GM12878 (cell line): ENCODE data around the gene DBN1. TPM values are rescaled to one million over a fixed set of nuclear protein-coding genes. Genes with fewer than 3 reads are reported as not detected.

Experiments used
- ATAC-seq: fragments of 200-7000 bp; cut with Tn5 transposase; 3 replicates; pipeline ENCODE4 v1.9.1; 2020; ENCODE audit warnings: mild to moderate bottlenecking, moderate library complexity
- BruUV-seq: library from RNA; stranded (reverse); fragments of 400-500 nt; replicated peaks from 2 replicates; lab custom pipeline; 2021; lab: Mats Ljungman, UMichigan
- CTCF ChIA-PET: fragments of 300-600 bp; sonication (Branson Sonifier 250); formaldehyde crosslinking; extraction: SDS; loops from one replicate; lab custom pipeline; 2021; ENCODE audit warnings: inconsistent platforms; lab: Yijun Ruan, JAX
- POLR2A ChIA-PET: fragments of 350-600 bp; formaldehyde crosslinking; extraction: SDS; loops from one replicate; lab custom pipeline; 2021; ENCODE audit warnings: inconsistent platforms; lab: Charles Lee
- RAD21 ChIA-PET: fragments of 300-600 bp; sonication (Branson Sonifier 250); formaldehyde crosslinking; loops from one replicate; lab custom pipeline; 2023; ENCODE audit warnings: antibody characterized with exemption; ENCODE audit not compliant: unreplicated experiment; lab: Charles Lee
- SMC1A ChIA-PET: fragments of 300-600 bp; sonication (Branson Sonifier 250); formaldehyde crosslinking; loops from one replicate; lab custom pipeline; 2023; ENCODE audit not compliant: unreplicated experiment, uncharacterized antibody; lab: Charles Lee
- DNase-seq: peaks from one replicate; pipeline ENCODE4 v3.0.0-alpha.2; 2011; ENCODE audit warnings: low read depth, low spot score
- FAIRE-seq: peaks from 3 replicates; lab custom pipeline; 2011; peaks lifted over from hg19 to GRCh38; lab: Jason Lieb, UNC
- H2AFZ ChIP-seq: 2 replicates; pipeline ENCODE4 v1.6.0; 2011; ENCODE audit warnings: low read depth, low read length, control low read depth; ENCODE audit not compliant: control insufficient read depth
- H3K27ac ChIP-seq: 2 replicates; pipeline ENCODE4 v1.5.1; 2011; ENCODE audit warnings: control low read depth; ENCODE audit not compliant: control insufficient read depth, insufficient read depth
- H3K27me3 ChIP-seq, 2 experiments: replicated peaks in 1 of 2; 2 replicates each; pipeline versions ENCODE4 v1.6.0 to v1.6.1; 2011; ENCODE audit warnings: low read length in 1 of 2; ENCODE audit not compliant: control insufficient read depth in 2 of 2, insufficient read depth in 2 of 2
- H3K36me3 ChIP-seq, 2 experiments: 2 replicates each; pipeline ENCODE4 v1.5.1; 2011; ENCODE audit warnings: low read length in 1 of 2; ENCODE audit not compliant: control insufficient read depth in 2 of 2, insufficient read depth in 2 of 2
- H3K4me1 ChIP-seq: 2 replicates; pipeline ENCODE4 v1.6.1; 2011; ENCODE audit warnings: mild to moderate bottlenecking, low read length, moderate library complexity, mixed read lengths; ENCODE audit not compliant: control insufficient read depth, insufficient read depth
- H3K4me2 ChIP-seq: 2 replicates; pipeline ENCODE4 v1.6.0; 2011; ENCODE audit warnings: control low read depth; ENCODE audit not compliant: control insufficient read depth, insufficient read depth
- H3K4me3 ChIP-seq: fragments of 200-600 bp; sonication (generic); 2 replicates; pipeline ENCODE4 v1.5.1; 2016
- H3K79me2 ChIP-seq: 2 replicates; pipeline ENCODE4 v1.6.0; 2011; ENCODE audit warnings: low read length; ENCODE audit not compliant: control insufficient read depth, insufficient read depth
- H3K9ac ChIP-seq: 2 replicates; pipeline ENCODE4 v1.8.0; 2011; ENCODE audit warnings: low read length, control low read depth, mixed read lengths; ENCODE audit not compliant: control insufficient read depth, insufficient read depth
- H3K9me3 ChIP-seq: replicated peaks from 3 replicates; pipeline ENCODE4 v1.5.1; 2011; ENCODE audit warnings: mild to moderate bottlenecking, low read length; ENCODE audit not compliant: control insufficient read depth, insufficient read depth
- H4K20me1 ChIP-seq: 2 replicates; pipeline ENCODE4 v1.6.0; 2011; ENCODE audit not compliant: control insufficient read depth, insufficient read depth
- BACH1 ChIP-seq: fragments of 450-650 bp; IDR thresholded peaks from 2 replicates; pipeline ENCODE4 v1.6.1; 2017; ENCODE audit warnings: mild to moderate bottlenecking, borderline replicate concordance
- BCL11A ChIP-seq: IDR thresholded peaks from 2 replicates; pipeline ENCODE4 v1.6.1; 2011; ENCODE audit warnings: low read depth, low read length
- CHD2 ChIP-seq: IDR thresholded peaks from 2 replicates; pipeline ENCODE4 v1.6.1; 2011; ENCODE audit warnings: low read depth, low read length, improper control_type of control experiment, borderline replicate concordance
- CHD4 ChIP-seq: fragments of 200-600 bp; sonication (generic); IDR thresholded peaks from 2 replicates; pipeline ENCODE4 v1.6.1; 2016; ENCODE audit warnings: mild to moderate bottlenecking
- EZH2 ChIP-seq: IDR thresholded peaks from 2 replicates; pipeline ENCODE4 v1.6.1; 2012; ENCODE audit warnings: low read depth, mild to moderate bottlenecking, control low read depth, inconsistent platforms, low read length, borderline replicate concordance; ENCODE audit not compliant: control insufficient read depth
- FOXM1 ChIP-seq: IDR thresholded peaks from 2 replicates; pipeline ENCODE4 v1.6.1; 2012; ENCODE audit warnings: low read depth, mild to moderate bottlenecking, inconsistent platforms, low read length, moderate library complexity
- HDAC2 ChIP-seq: fragments of 200-600 bp; sonication (generic); IDR thresholded peaks from 2 replicates; pipeline ENCODE4 v1.6.1; 2017
- MXI1 ChIP-seq: fragments of 150-350 bp; IDR thresholded peaks from 2 replicates; pipeline ENCODE4 v1.6.1; 2011; ENCODE audit warnings: low read depth, mild to moderate bottlenecking, inconsistent platforms, low read length, improper control_type of control experiment
- RAD51 ChIP-seq: fragments of 450-650 bp; IDR thresholded peaks from 2 replicates; pipeline ENCODE4 v1.6.1; 2016; ENCODE audit warnings: moderate library complexity, mild to moderate bottlenecking, inconsistent platforms
- RBBP5 ChIP-seq: fragments of 200-600 bp; sonication (generic); conservative IDR thresholded peaks from 2 replicates; pipeline ENCODE4 v1.6.1; 2016
- SMAD5 ChIP-seq: IDR thresholded peaks from 2 replicates; pipeline ENCODE4 v1.6.1; 2016; ENCODE audit warnings: antibody characterized with exemption, low read depth
- TBL1XR1 ChIP-seq: IDR thresholded peaks from 2 replicates; pipeline ENCODE4 v1.6.1; 2012; ENCODE audit warnings: low read depth, low read length, improper control_type of control experiment
- ZNF274 ChIP-seq: IDR thresholded peaks from one replicate; pipeline ENCODE4 v1.8.0; 2011; ENCODE audit not compliant: insufficient read length, insufficient read depth
- WGBS: methylation state at CpG from one replicate; pipeline ENCODE4 v1.1.6; 2016; ENCODE audit warnings: low lambda C conversion rate; ENCODE audit not compliant: insufficient replicate concordance, insufficient coverage; ENCODE audit errors: missing lambda C conversion rate; 5-methylcytosine and 5-hydroxymethylcytosine counted together
- in situ Hi-C: fragments of 300-500 bp; cut with MboI; formaldehyde crosslinking; loops from 9 replicates; pipeline ENCODE4 v1.14.3; 2018; ENCODE audit warnings: mixed read lengths
- intact Hi-C: fragments of 100-400 bp; cut with micrococcal nuclease; formaldehyde crosslinking; loops from one replicate; pipeline ENCODE4 v1.14.2; 2022; ENCODE audit not compliant: unreplicated experiment
- polyA plus RNA-seq, 11 experiments: library from polyadenylated mRNA; depleted of rRNA in 4 of 11; unstranded in 6 of 11; stranded (reverse) in 5 of 11; fragments of >200 nt; fragmentation: Nextera tagmentation in 4 of 11; fragmentation: Illumina TruSeq in 1 of 11; extraction: Ambion mirVana in 4 of 11; extraction: Trizol in 1 of 11; gene quantifications; 1 replicate in 1 of 11; 2 replicates in 10 of 11; pipeline versions ENCODE4 v1.2.1 to v1.2.3, GENCODE V29; 2011 to 2016; ENCODE audit warnings: inconsistent platforms in 2 of 11, missing spikeins in 2 of 11, low read depth in 1 of 11
- total RNA-seq, 4 experiments: library from RNA; depleted of rRNA in 3 of 4; stranded (reverse); fragments of >200 nt in 3 of 4; fragmentation: Illumina TruSeq in 1 of 4; extraction: Trizol in 1 of 4; gene quantifications; 2 replicates each; pipeline versions ENCODE4 v1.2.1 to v1.2.3, GENCODE V29; 2013 to 2021
- TF ChIP-seq, protein P1 (sequence below): fragments of 450-650 bp; formaldehyde crosslinking; IDR thresholded peaks from 2 replicates; pipeline ENCODE4 v1.5.0; 2022; ENCODE audit warnings: mild to moderate bottlenecking, missing genetic modification characterization

The DBN1 gene
- total and polyA plus RNA-seq, 10 of the 15 experiments (the other 5 are each of a cell fraction or from before 2014, with no cell fraction given) = 0.18 to 81.0 (median 27.9) TPM

- ChIA-PET POLR2A (interaction anchor here (0.6 to 1.7 kb wide), 6 partner anchors 15 to 79 kb away, joined by 3 to 5 read pairs (median 4); partner anchors contain the start of gene DOK3), SMC1A (interaction anchor here (1.1 to 1.3 kb wide), 2 partner anchors 16 to 36 kb away, joined by 3 to 4 read pairs; no protein-coding TSS in a partner anchor), CTCF (interaction anchor here (0.9 to 4.9 kb wide), 11 partner anchors 8 to 102 kb away, joined by 3 to 36 read pairs (median 6); partner anchors contain the start of gene DOK3), RAD21 (interaction anchor here (1.3 to 2.8 kb wide), 5 partner anchors 14 to 104 kb away, joined by 3 to 17 read pairs (median 4); no protein-coding TSS in a partner anchor)
- H3K9ac ChIP-seq = no peak overlapping the region
- in situ Hi-C loops = no loop called here
- no peaks in the 10 kb centered on the region; a peak in 1 of 4 replicates for H3K27me3 ChIP-seq
- no TSS peak for BruUV-seq
- ATAC-seq = no peak
- H3K79me2 ChIP-seq = peaks cover 6% of the 10 kb centered on the region
- no peak overlapping the region for H3K4me3 ChIP-seq
- no peak for DNase-seq
- no peaks in the 10 kb centered on the region for H3K9me3 ChIP-seq
- H3K27ac ChIP-seq = peak overlapping the region; percentile 11
- H4K20me1 ChIP-seq = no peaks in the 10 kb centered on the region
- peak overlapping the region; percentile 54 for H3K4me2 ChIP-seq
- 89% methylated on average over 5 of the region's 5 CpGs for WGBS
- H3K4me1 ChIP-seq = peaks cover 26% of the 10 kb centered on the region
- peaks cover 0 to 6% of the 10 kb centered on the region in 2 experiments; a peak in 2 of 4 replicates for H3K36me3 ChIP-seq
- intact Hi-C loops = no loop called here
- H2AFZ ChIP-seq = no peak overlapping the region
- no peak for FAIRE-seq
- TF ChIP-seq MXI1 (no peak), CHD4 (no peak), HDAC2 (no peak), FOXM1 (no peak), EZH2 (no peak), SMAD5 (no peak), CHD2 (no peak), BACH1 (no peak), ZNF274 (no peak), RBBP5 (no peak), BCL11A (no peak), RAD51 (no peak), TBL1XR1 (no peak)
- TF ChIP-seq, protein P1, sequence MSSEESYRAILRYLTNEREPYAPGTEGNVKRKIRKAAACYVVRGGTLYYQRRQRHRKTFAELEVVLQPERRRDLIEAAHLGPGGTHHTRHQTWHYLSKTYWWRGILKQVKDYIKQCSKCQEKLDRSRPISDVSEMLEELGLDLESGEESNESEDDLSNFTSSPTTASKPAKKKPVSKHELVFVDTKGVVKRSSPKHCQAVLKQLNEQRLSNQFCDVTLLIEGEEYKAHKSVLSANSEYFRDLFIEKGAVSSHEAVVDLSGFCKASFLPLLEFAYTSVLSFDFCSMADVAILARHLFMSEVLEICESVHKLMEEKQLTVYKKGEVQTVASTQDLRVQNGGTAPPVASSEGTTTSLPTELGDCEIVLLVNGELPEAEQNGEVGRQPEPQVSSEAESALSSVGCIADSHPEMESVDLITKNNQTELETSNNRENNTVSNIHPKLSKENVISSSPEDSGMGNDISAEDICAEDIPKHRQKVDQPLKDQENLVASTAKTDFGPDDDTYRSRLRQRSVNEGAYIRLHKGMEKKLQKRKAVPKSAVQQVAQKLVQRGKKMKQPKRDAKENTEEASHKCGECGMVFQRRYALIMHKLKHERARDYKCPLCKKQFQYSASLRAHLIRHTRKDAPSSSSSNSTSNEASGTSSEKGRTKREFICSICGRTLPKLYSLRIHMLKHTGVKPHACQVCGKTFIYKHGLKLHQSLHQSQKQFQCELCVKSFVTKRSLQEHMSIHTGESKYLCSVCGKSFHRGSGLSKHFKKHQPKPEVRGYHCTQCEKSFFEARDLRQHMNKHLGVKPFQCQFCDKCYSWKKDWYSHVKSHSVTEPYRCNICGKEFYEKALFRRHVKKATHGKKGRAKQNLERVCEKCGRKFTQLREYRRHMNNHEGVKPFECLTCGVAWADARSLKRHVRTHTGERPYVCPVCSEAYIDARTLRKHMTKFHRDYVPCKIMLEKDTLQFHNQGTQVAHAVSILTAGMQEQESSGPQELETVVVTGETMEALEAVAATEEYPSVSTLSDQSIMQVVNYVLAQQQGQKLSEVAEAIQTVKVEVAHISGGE = no peak
Measured at GRCh38 chr5:177493795-177494345, 20.4 kb upstream of the DBN1 start.
